HepG2 (cell line): ENCODE measurements around the gene C2CD4A. TPM values are rescaled to one million over a fixed set of nuclear protein-coding genes. Genes with fewer than 3 reads are reported as not detected.
A peak's percentile ranks its signal among the peaks of the same experiment; 100 is the strongest.

ENCODE experiments used
- ARNT ChIP-seq: fragments of 450-650 bp; IDR thresholded peaks from 2 replicates; pipeline ENCODE4 v1.6.1; 2017
- GLI4 ChIP-seq: sonication (generic); formaldehyde crosslinking; IDR thresholded peaks from 2 replicates; pipeline ENCODE4 v1.5.1; 2020; ENCODE audit warnings: missing genetic modification reagents, mild to moderate bottlenecking, moderate library complexity, borderline replicate concordance
- REXO4 ChIP-seq: sonication (generic); formaldehyde crosslinking; IDR thresholded peaks from 2 replicates; pipeline ENCODE4 v1.8.0; 2022; ENCODE audit warnings: missing genetic modification reagents, mild to moderate bottlenecking, borderline replicate concordance
- polyA plus RNA-seq, 8 experiments: library from polyadenylated mRNA; depleted of rRNA in 3 of 8; stranded (reverse) in 7 of 8; unstranded in 1 of 8; fragments of >200 nt; fragmentation: Illumina TruSeq in 4 of 8; extraction: Trizol in 4 of 8; gene quantifications; 2 replicates each; pipeline versions ENCODE4 v1.2.1 to v1.2.3, GENCODE V29; 2011 to 2016; ENCODE audit warnings: low read depth in 4 of 8, missing spikeins in 1 of 8, mixed read lengths in 1 of 8; ENCODE audit not compliant: insufficient read depth in 1 of 8
- total RNA-seq, 5 experiments: library from RNA; depleted of rRNA; stranded (reverse); fragments of >200 nt; fragmentation: Illumina TruSeq; extraction: Trizol; gene quantifications; 2 replicates each; pipeline ENCODE4 v1.2.3, GENCODE V29; 2016; ENCODE audit warnings: low read depth in 1 of 5
- TF ChIP-seq, protein P1 (sequence below): IDR thresholded peaks from 2 replicates; pipeline ENCODE4 v1.6.1; 2016; ENCODE audit warnings: control low read depth
- TF ChIP-seq, protein P2 (sequence below): sonication (generic); formaldehyde crosslinking; IDR thresholded peaks from 2 replicates; pipeline ENCODE4 v1.4.0; 2020; ENCODE audit warnings: mild to moderate bottlenecking, missing genetic modification reagents
- TF ChIP-seq, protein P3 (sequence below), 2 experiments: fragments of 450-650 bp in 1 of 2; sonication (generic) in 1 of 2; formaldehyde crosslinking in 1 of 2; IDR thresholded peaks; 2 replicates each; pipeline versions ENCODE4 v1.6.1 to v1.8.0; 2016 to 2022; ENCODE audit warnings: antibody characterized with exemption in 1 of 2, mild to moderate bottlenecking in 1 of 2, missing genetic modification reagents in 1 of 2
- TF ChIP-seq, protein P4 (sequence below): IDR thresholded peaks from 2 replicates; pipeline ENCODE4 v1.6.1; 2012; ENCODE audit warnings: low read depth, low read length, improper control_type of control experiment
- TF ChIP-seq, protein P5 (sequence below): sonication (generic); formaldehyde crosslinking; IDR thresholded peaks from 2 replicates; pipeline ENCODE4 v1.9.0; 2021; ENCODE audit warnings: missing genetic modification reagents, borderline replicate concordance
- TF ChIP-seq, protein P6 (sequence below): sonication (generic); formaldehyde crosslinking; IDR thresholded peaks from 2 replicates; pipeline ENCODE4 v1.8.1; 2023; ENCODE audit warnings: mild to moderate bottlenecking, missing genetic modification reagents

The C2CD4A gene
- total and polyA plus RNA-seq, 2 of the 13 experiments (the other 11 are each of a cell fraction or from before 2014, with no cell fraction given), result 0.20 TPM; not detected in 1

DNA sequence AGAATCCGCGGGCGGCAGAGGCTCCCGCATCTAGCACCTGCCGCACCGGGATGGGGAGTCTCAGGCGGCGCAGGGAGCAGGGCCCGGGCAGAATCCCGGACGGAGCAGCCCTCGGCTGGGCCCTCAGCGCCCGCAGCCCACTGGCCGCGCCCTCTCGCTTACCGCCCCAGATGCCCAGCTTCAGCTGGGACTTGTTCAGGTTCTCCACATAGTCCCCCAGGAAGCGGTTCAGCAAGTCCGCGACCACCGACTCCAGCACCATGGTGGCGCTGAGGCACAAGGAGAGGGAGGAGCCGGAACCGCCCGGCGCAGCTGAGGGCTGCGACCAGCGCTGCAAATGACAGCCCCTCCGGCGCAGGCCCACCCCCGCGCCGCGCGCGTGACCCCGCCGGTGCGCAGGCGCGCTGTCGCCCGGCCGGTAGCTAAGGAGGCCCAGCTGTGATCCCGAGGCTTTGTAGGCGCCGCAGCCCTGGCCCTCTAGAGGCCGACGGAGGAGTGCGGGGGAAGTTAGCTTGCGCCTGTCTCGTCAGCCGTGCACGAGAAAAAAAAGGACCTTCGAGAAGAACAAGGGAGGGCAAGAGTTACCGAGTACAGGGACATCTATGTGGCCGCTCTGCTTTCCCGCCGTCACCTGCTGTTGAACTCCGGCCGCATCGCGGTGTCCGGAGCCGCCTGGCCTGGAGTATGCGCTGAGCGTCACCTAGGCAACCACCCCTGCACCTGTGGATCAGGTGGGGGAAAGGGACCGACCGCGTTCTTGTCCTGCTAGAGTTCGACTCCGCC, 6.5 kb upstream of the C2CD4A start, which contains the start of gene VPS13C (continued):
- TF ChIP-seq, protein P1, sequence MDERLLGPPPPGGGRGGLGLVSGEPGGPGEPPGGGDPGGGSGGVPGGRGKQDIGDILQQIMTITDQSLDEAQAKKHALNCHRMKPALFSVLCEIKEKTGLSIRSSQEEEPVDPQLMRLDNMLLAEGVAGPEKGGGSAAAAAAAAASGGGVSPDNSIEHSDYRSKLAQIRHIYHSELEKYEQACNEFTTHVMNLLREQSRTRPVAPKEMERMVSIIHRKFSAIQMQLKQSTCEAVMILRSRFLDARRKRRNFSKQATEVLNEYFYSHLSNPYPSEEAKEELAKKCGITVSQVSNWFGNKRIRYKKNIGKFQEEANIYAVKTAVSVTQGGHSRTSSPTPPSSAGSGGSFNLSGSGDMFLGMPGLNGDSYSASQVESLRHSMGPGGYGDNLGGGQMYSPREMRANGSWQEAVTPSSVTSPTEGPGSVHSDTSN (CRISPR knock-in tag), result no peak
- TF ChIP-seq, protein P2, sequence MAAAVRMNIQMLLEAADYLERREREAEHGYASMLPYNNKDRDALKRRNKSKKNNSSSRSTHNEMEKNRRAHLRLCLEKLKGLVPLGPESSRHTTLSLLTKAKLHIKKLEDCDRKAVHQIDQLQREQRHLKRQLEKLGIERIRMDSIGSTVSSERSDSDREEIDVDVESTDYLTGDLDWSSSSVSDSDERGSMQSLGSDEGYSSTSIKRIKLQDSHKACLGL (CRISPR knock-in tag), result peak; percentile 67
- TF ChIP-seq ARNT (no peak), GLI4 (CRISPR knock-in tag) (0 out of 2 replicates have a peak, but pooled peaks have one; percentile 44), REXO4 (CRISPR knock-in tag) (0 out of 2 replicates have a peak, but pooled peaks have one; percentile 75)
- TF ChIP-seq, protein P3, sequence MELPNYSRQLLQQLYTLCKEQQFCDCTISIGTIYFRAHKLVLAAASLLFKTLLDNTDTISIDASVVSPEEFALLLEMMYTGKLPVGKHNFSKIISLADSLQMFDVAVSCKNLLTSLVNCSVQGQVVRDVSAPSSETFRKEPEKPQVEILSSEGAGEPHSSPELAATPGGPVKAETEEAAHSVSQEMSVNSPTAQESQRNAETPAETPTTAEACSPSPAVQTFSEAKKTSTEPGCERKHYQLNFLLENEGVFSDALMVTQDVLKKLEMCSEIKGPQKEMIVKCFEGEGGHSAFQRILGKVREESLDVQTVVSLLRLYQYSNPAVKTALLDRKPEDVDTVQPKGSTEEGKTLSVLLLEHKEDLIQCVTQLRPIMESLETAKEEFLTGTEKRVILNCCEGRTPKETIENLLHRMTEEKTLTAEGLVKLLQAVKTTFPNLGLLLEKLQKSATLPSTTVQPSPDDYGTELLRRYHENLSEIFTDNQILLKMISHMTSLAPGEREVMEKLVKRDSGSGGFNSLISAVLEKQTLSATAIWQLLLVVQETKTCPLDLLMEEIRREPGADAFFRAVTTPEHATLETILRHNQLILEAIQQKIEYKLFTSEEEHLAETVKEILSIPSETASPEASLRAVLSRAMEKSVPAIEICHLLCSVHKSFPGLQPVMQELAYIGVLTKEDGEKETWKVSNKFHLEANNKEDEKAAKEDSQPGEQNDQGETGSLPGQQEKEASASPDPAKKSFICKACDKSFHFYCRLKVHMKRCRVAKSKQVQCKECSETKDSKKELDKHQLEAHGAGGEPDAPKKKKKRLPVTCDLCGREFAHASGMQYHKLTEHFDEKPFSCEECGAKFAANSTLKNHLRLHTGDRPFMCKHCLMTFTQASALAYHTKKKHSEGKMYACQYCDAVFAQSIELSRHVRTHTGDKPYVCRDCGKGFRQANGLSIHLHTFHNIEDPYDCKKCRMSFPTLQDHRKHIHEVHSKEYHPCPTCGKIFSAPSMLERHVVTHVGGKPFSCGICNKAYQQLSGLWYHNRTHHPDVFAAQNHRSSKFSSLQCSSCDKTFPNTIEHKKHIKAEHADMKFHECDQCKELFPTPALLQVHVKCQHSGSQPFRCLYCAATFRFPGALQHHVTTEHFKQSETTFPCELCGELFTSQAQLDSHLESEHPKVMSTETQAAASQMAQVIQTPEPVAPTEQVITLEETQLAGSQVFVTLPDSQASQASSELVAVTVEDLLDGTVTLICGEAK (IDR thresholded peaks at IDR 0.05), result no peak
- TF ChIP-seq, protein P3 (CRISPR knock-in tag; IDR thresholded peaks at IDR 0.05), result no peak
- TF ChIP-seq, protein P4, sequence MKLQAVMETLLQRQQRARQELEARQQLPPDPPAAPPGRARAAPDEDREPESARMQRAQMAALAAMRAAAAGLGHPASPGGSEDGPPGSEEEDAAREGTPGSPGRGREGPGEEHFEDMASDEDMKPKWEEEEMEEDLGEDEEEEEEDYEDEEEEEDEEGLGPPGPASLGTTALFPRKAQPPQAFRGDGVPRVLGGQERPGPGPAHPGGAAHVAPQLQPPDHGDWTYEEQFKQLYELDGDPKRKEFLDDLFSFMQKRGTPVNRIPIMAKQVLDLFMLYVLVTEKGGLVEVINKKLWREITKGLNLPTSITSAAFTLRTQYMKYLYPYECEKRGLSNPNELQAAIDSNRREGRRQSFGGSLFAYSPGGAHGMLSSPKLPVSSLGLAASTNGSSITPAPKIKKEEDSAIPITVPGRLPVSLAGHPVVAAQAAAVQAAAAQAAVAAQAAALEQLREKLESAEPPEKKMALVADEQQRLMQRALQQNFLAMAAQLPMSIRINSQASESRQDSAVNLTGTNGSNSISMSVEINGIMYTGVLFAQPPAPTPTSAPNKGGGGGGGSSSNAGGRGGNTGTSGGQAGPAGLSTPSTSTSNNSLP, result no peak; the same call in 1 of the 2 replicates
- TF ChIP-seq, protein P5, sequence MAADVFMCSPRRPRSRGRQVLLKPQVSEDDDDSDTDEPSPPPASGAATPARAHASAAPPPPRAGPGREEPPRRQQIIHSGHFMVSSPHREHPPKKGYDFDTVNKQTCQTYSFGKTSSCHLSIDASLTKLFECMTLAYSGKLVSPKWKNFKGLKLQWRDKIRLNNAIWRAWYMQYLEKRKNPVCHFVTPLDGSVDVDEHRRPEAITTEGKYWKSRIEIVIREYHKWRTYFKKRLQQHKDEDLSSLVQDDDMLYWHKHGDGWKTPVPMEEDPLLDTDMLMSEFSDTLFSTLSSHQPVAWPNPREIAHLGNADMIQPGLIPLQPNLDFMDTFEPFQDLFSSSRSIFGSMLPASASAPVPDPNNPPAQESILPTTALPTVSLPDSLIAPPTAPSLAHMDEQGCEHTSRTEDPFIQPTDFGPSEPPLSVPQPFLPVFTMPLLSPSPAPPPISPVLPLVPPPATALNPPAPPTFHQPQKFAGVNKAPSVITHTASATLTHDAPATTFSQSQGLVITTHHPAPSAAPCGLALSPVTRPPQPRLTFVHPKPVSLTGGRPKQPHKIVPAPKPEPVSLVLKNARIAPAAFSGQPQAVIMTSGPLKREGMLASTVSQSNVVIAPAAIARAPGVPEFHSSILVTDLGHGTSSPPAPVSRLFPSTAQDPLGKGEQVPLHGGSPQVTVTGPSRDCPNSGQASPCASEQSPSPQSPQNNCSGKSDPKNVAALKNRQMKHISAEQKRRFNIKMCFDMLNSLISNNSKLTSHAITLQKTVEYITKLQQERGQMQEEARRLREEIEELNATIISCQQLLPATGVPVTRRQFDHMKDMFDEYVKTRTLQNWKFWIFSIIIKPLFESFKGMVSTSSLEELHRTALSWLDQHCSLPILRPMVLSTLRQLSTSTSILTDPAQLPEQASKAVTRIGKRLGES (CRISPR knock-in tag), result peak; percentile 69; the same call in 1 of the 2 replicates
- TF ChIP-seq, protein P6, sequence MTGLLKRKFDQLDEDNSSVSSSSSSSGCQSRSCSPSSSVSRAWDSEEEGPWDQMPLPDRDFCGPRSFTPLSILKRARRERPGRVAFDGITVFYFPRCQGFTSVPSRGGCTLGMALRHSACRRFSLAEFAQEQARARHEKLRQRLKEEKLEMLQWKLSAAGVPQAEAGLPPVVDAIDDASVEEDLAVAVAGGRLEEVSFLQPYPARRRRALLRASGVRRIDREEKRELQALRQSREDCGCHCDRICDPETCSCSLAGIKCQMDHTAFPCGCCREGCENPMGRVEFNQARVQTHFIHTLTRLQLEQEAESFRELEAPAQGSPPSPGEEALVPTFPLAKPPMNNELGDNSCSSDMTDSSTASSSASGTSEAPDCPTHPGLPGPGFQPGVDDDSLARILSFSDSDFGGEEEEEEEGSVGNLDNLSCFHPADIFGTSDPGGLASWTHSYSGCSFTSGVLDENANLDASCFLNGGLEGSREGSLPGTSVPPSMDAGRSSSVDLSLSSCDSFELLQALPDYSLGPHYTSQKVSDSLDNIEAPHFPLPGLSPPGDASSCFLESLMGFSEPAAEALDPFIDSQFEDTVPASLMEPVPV (CRISPR knock-in tag), result no peak
